Esophagus squamous epithelium (tissue), 4 donors: Measurements from ENCODE around the gene TPI1.

Source experiments
- CTCF ChIP-seq, 6 experiments: fragments of 450-650 bp in 4 of 6; fragments of 200-600 bp in 2 of 6; sonication (generic) in 2 of 6; IDR thresholded peaks; one replicate each; pipeline ENCODE4 v1.5.1; 2016 to 2019; ENCODE audit warnings: antibody characterized with exemption in 6 of 6, mild to moderate bottlenecking in 4 of 6, moderate library complexity in 4 of 6
- POLR2A ChIP-seq, 4 donors: fragments of 450-650 bp; IDR thresholded peaks; one replicate each; pipeline ENCODE4 v1.6.1; 2017; ENCODE audit warnings: antibody characterized with exemption in 4 of 4, mild to moderate bottlenecking in 4 of 4, moderate library complexity in 3 of 4

- no peak for TF ChIP-seq CTCF (IDR thresholded peaks at IDR 0.05)
- TF ChIP-seq POLR2A (IDR thresholded peaks at IDR 0.05) = no peak
These were observed 7.2 kb upstream of the TPI1 start for GRCh38 chr12:6860116-6860515.
